BLaER1 treated with 17β-estradiol and CSF1 and Interleukin-3, amounts not matched to agents 10 nM and 100 nM (cell line): Measurements from ENCODE around the gene AP1G2.

Source experiments
- H3K27ac ChIP-seq, 11 experiments: shearing (Covaris generic); formaldehyde crosslinking; 2 replicates each; pipeline ENCODE4 v1.8.1; 2022
- H3K27me3 ChIP-seq, 11 experiments: shearing (Covaris generic); formaldehyde crosslinking; 2 replicates each; pipeline ENCODE4 v1.8.1; 2022
- H3K36me3 ChIP-seq, 11 experiments: shearing (Covaris generic); formaldehyde crosslinking; 2 replicates each; pipeline ENCODE4 v1.8.1; 2022
- H3K4me1 ChIP-seq, 10 experiments: shearing (Covaris generic); formaldehyde crosslinking; 2 replicates each; pipeline ENCODE4 v1.8.1; 2022
- H3K4me2 ChIP-seq, 11 experiments: shearing (Covaris generic); formaldehyde crosslinking; 2 replicates each; pipeline ENCODE4 v1.8.1; 2022
- H3K4me3 ChIP-seq, 10 experiments: shearing (Covaris generic); formaldehyde crosslinking; 2 replicates each; pipeline ENCODE4 v1.8.1; 2022
- H3K9ac ChIP-seq, 11 experiments: shearing (Covaris generic); formaldehyde crosslinking; 2 replicates each; pipeline ENCODE4 v1.8.1; 2022
- H3K9me3 ChIP-seq, 11 experiments: shearing (Covaris generic); formaldehyde crosslinking; replicated peaks in 1 of 11; 2 replicates each; pipeline ENCODE4 v1.8.1; 2022
- H4K20me1 ChIP-seq, 11 experiments: shearing (Covaris generic); formaldehyde crosslinking; 2 replicates each; pipeline ENCODE4 v1.8.1; 2022
- Cebpa-rat ChIP-seq, 11 experiments: shearing (Covaris generic); IDR thresholded peaks; 2 replicates each; pipeline ENCODE4 v1.8.1; 2022

AP1G2 gene

DNA sequence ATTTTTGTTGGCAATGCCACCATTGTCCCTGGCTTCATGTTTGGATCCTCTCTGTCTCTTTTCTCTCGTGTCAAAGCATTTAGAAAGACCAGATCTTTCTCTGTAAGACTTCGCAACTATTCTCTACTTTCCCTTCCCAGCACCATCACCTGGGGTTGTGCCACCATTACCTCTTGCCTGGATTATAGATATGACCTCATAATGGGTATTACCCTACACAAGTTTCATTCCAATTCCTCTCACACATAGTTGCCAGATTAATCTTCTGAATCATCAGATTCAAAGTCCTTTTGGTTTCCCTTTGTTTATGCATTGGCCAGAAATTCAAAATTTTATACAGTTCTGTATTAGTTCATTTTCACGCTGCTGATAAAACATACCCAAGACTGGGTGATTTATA, 41.4 kb upstream of the AP1G2 start:
- no peak overlapping the region for H3K4me3 ChIP-seq
- H3K27me3 ChIP-seq = no peaks in the 10 kb centered on the region
- no peak overlapping the region for H3K9ac ChIP-seq
- peaks cover 17 to 29% (median 20%) of the 10 kb centered on the region in 10 experiments for H3K4me1 ChIP-seq
- no peak overlapping the region for H3K27ac ChIP-seq
- no peaks in the 10 kb centered on the region for H4K20me1 ChIP-seq
- H3K4me2 ChIP-seq = no peak overlapping the region
- no peak for TF ChIP-seq Cebpa-rat (IDR thresholded peaks at IDR 0.05)
- no peaks in the 10 kb centered on the region; a peak in 1 of 22 replicates for H3K36me3 ChIP-seq
- H3K9me3 ChIP-seq = peaks cover 12 to 28% (median 19%) of the 10 kb centered on the region in 11 experiments; a peak in 21 of 22 replicates

DNA sequence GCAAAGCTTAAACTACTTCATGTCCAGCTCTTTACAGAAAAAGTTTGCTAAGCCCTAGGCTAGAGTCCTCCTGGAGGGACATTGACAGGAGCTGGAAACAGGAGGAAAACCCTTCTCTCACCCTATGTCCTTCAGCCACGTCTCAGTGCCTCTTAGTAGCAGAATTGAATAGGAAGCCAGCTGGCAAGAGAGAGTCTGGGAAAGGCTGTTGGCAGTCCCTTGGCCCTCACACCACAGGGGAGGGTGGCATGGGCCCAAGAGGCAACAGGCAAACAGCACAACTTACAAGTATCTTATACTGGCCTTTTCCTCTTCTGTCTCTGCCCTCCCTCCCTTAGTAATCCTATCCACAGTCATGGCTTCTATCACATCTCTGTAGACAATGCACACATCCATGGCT, 40.9 kb upstream of the AP1G2 start:
- Histone ChIP-seq H3K4me1 (peaks cover 17 to 29% (median 20%) of the 10 kb centered on the region in 10 experiments), H3K27me3 (no peaks in the 10 kb centered on the region), H3K36me3 (no peaks in the 10 kb centered on the region; a peak in 1 of 22 replicates), H3K4me2 (no peak overlapping the region), H3K27ac (no peak overlapping the region), H4K20me1 (no peaks in the 10 kb centered on the region), H3K9me3 (peaks cover 12 to 28% (median 19%) of the 10 kb centered on the region in 11 experiments; a peak in 21 of 22 replicates), H3K9ac (no peak overlapping the region), H3K4me3 (no peak overlapping the region)
- TF ChIP-seq Cebpa-rat (IDR thresholded peaks at IDR 0.05) = no peak

GRCh38 chr14:23605931-23606585, 38.5 kb upstream of the AP1G2 start:
- Histone ChIP-seq H3K36me3 (no peaks in the 10 kb centered on the region; a peak in 1 of 22 replicates), H3K4me3 (no peak overlapping the region), H3K9me3 (peaks cover 12 to 28% (median 19%) of the 10 kb centered on the region in 11 experiments; a peak in 21 of 22 replicates), H3K9ac (no peak overlapping the region), H3K27me3 (no peaks in the 10 kb centered on the region), H3K4me1 (peaks cover 22 to 32% (median 25%) of the 10 kb centered on the region in 10 experiments), H3K4me2 (peak overlapping the region in 2 of 11 experiments; percentile 1 to 41; a peak in 3 of 22 replicates), H4K20me1 (no peaks in the 10 kb centered on the region), H3K27ac (no peak overlapping the region)
- no peak for TF ChIP-seq Cebpa-rat (IDR thresholded peaks at IDR 0.05)

DNA sequence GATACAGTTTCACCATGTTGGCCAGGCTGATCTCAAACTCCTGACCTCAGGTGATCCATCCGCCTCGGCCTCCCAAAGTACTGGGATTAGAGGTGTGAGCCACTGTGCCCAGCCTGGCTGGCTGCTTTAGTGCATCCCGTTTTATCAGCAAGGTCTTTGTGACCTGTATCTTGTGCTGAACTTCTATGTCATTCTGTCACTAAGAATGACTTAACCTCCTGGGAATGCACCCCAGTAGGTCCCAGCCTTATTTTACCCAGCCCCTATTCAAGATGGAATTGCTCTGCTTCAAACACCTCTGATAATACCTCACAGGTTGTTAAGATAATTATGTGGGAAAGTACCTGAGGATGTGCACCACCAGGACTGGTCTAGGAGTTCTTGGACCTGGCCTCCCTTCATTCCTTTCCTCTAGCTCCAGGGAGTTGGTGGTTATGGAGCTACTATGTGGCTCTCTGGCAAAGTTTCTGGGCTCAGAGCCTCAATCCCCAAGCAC, 37.1 kb upstream of the AP1G2 start:
- H3K27me3 ChIP-seq = no peaks in the 10 kb centered on the region
- H3K4me1 ChIP-seq = peaks cover 8 to 19% (median 12%) of the 10 kb centered on the region in 10 experiments; a peak in 16 of 20 replicates
- no peaks in the 10 kb centered on the region for H4K20me1 ChIP-seq
- H3K36me3 ChIP-seq = no peaks in the 10 kb centered on the region; a peak in 1 of 22 replicates
- no peak overlapping the region for H3K4me3 ChIP-seq
- no peak overlapping the region for H3K4me2 ChIP-seq
- TF ChIP-seq Cebpa-rat (IDR thresholded peaks at IDR 0.05) = no peak
- H3K9me3 ChIP-seq = peaks cover 15 to 33% (median 21%) of the 10 kb centered on the region in 11 experiments; a peak in 21 of 22 replicates
- no peak overlapping the region for H3K9ac ChIP-seq
- no peak overlapping the region for H3K27ac ChIP-seq

DNA sequence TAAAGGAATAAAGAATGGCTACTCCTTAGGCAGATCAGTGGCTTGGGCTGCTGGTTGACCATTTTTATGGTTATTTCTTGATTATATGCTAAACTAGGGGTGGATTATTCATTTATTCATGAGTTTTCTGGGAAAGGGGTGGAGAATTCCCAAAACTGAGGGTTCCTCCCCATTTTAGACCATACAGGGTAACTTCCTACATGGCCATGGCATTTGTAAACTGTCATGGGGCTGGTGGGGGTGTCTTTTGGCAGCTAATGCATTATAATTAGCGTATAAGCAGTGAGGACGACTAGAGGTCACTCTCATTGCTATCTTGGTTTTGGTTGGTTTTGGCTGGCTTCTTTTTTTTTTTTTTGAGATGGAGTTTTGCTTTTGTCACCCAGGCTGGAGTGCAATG, 36.6 kb upstream of the AP1G2 start:
- Histone ChIP-seq H3K36me3 (no peaks in the 10 kb centered on the region), H4K20me1 (no peaks in the 10 kb centered on the region), H3K4me3 (no peak overlapping the region), H3K9ac (no peak overlapping the region), H3K27ac (no peak overlapping the region), H3K4me2 (no peak overlapping the region), H3K4me1 (peaks cover 5 to 17% (median 10%) of the 10 kb centered on the region in 10 experiments; a peak in 12 of 20 replicates), H3K27me3 (no peaks in the 10 kb centered on the region), H3K9me3 (peaks cover 11 to 33% (median 18%) of the 10 kb centered on the region in 11 experiments; a peak in 21 of 22 replicates)
- TF ChIP-seq Cebpa-rat (IDR thresholded peaks at IDR 0.05) = no peak

DNA sequence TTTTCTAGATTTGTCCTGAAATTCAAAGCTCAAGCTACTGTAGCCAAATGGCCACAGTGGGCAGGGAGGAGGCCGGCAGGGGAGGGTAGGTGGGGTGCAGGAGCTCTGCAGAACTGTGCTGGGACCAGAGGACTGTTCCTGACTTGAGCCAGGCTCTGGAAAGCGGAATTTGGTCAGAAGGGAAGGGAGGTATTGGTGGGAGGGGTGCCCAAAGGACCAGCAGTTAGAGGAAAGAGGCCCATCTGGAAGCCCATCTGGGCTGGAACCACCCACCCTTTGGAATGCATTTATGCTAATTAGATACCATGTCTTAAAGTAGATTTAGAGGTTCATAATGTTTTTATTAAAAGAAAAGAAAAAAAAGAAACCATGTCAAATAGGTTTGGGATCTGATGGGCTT, 35.5 kb upstream of the AP1G2 start:
- Histone ChIP-seq H3K4me2 (no peak overlapping the region), H3K36me3 (no peaks in the 10 kb centered on the region), H3K27ac (no peak overlapping the region), H3K27me3 (no peaks in the 10 kb centered on the region), H4K20me1 (no peaks in the 10 kb centered on the region), H3K9ac (no peak overlapping the region), H3K9me3 (peaks cover under 1 to 28% (median 12%) of the 10 kb centered on the region in 11 experiments; a peak in 13 of 22 replicates), H3K4me1 (peaks cover 5 to 17% (median 10%) of the 10 kb centered on the region in 10 experiments; a peak in 12 of 20 replicates), H3K4me3 (no peak overlapping the region)
- TF ChIP-seq Cebpa-rat (IDR thresholded peaks at IDR 0.05) = no peak

DNA sequence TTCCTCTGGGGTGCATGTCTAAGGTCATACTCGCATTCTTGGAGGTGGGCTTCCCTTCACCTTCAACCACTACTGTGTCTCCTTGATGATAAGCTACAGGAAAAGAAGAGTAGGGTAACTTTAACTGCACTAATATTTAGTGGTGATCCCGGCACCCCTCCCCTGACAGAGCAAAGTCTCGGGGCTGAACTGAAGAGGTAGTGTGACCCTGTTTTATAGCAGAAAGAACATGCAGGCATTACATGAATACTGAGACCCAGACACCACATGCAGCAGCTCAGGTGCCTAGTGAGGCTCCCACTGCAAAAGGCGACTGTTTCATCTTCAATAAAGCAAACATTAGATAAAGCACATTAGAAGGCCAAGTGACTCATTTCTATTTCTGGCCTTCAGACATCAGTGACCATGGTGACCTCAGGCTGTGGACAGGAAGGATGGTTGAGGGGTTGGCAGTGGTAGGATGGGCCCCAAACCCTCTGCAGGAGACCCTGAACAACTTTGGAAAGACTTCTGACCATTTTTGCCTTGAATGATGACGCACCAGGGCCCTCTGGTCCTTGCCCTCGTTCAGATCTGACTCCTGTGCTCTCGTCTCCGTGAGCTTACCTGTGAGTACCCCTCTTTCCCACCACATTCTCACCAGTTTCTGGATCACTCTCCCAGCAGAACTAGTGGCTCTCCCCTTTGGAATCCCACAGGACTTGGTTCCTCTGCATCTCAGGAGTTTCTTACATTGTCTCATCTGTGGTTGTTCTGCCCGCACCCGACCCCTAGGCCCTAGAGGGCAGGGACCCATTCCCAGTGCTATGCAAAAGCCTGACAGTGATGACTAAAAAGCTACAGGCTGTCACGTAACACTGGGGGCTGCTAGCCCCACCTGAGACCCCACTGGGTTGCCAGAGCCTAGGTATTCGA, 34.8 kb upstream of the AP1G2 start:
- peaks cover 0 to 21% (median 12%) of the 10 kb centered on the region in 11 experiments; a peak in 12 of 22 replicates for H3K9me3 ChIP-seq
- peaks cover 5 to 17% (median 10%) of the 10 kb centered on the region in 10 experiments; a peak in 12 of 20 replicates for H3K4me1 ChIP-seq
- no peak for TF ChIP-seq Cebpa-rat (IDR thresholded peaks at IDR 0.05)
- no peak overlapping the region for H3K9ac ChIP-seq
- no peaks in the 10 kb centered on the region for H3K36me3 ChIP-seq
- H3K4me3 ChIP-seq = no peak overlapping the region
- no peaks in the 10 kb centered on the region for H4K20me1 ChIP-seq
- H3K27ac ChIP-seq = no peak overlapping the region
- H3K27me3 ChIP-seq = no peaks in the 10 kb centered on the region
- H3K4me2 ChIP-seq = peak overlapping the region in 8 of 11 experiments; percentile 4 to 53 (median 22); a peak in 9 of 22 replicates

GRCh38 chr14:23601845-23602180, 34.2 kb upstream of the AP1G2 start:
- Histone ChIP-seq H3K4me1 (peaks cover 5 to 17% (median 10%) of the 10 kb centered on the region in 10 experiments; a peak in 12 of 20 replicates), H4K20me1 (no peaks in the 10 kb centered on the region), H3K4me2 (peak overlapping the region in 6 of 11 experiments; percentile 4 to 53 (median 34); a peak in 9 of 22 replicates), H3K36me3 (no peaks in the 10 kb centered on the region), H3K9ac (no peak overlapping the region), H3K27ac (no peak overlapping the region), H3K9me3 (peaks cover 0 to 20% (median 12%) of the 10 kb centered on the region in 11 experiments; a peak in 11 of 22 replicates), H3K27me3 (no peaks in the 10 kb centered on the region), H3K4me3 (no peak overlapping the region)
- no peak for TF ChIP-seq Cebpa-rat (IDR thresholded peaks at IDR 0.05)

DNA sequence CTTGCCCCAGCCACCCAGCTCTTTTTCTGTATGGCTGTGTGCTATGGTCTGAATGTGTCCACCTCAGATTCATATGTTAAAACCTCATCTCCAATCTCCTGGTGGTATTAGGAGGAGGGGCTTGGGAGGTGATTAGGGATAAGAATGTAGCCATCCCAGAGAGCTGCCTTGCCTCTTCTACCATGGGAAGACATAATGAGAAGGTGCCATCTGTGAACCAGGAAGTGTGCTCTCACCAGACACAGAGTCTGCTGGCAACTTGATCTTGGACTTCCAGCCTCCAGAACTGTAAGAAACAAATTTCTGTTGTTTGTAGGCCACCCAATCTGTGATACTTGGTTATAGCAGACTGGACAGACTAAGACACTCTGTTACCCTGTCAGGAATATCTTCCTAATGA, 33.8 kb upstream of the AP1G2 start:
- Histone ChIP-seq H3K9me3 (peaks cover 0 to 20% (median 12%) of the 10 kb centered on the region in 11 experiments; a peak in 11 of 22 replicates), H4K20me1 (no peaks in the 10 kb centered on the region), H3K4me2 (peak overlapping the region in 6 of 11 experiments; percentile 4 to 53 (median 34); a peak in 8 of 22 replicates), H3K36me3 (no peaks in the 10 kb centered on the region), H3K27me3 (no peaks in the 10 kb centered on the region), H3K9ac (no peak overlapping the region), H3K4me1 (peaks cover 5 to 17% (median 10%) of the 10 kb centered on the region in 10 experiments; a peak in 12 of 20 replicates), H3K4me3 (no peak overlapping the region), H3K27ac (no peak overlapping the region)
- TF ChIP-seq Cebpa-rat (IDR thresholded peaks at IDR 0.05) = no peak
